OCI-LY7 (cell line): ENCODE results near the gene LCNL1. TPM values are rescaled to one million over a fixed set of nuclear protein-coding genes. Genes with fewer than 3 reads are reported as not detected.
A peak's percentile ranks its signal among the peaks of the same experiment; 100 is the strongest.

Source experiments
- BruUV-seq: library from RNA; stranded (reverse); fragments of 400-500 nt; replicated peaks from 2 replicates; lab custom pipeline; 2021; lab: Mats Ljungman, UMichigan
- CTCF ChIA-PET: fragments of 300-600 bp; sonication (Branson Sonifier 250); formaldehyde crosslinking; loops from one replicate; lab custom pipeline; 2022; ENCODE audit warnings: antibody characterized with exemption; ENCODE audit not compliant: unreplicated experiment; lab: Charles Lee
- POLR2A ChIA-PET: fragments of 300-600 bp; sonication (Branson Sonifier 250); formaldehyde crosslinking; loops from one replicate; lab custom pipeline; 2022; ENCODE audit warnings: antibody characterized with exemption; lab: Charles Lee
- DNase-seq: peaks from one replicate; pipeline ENCODE4 v3.0.0-alpha.2; 2015; ENCODE audit warnings: low spot score
- H2AFZ ChIP-seq: fragments of 200-600 bp; sonication (generic), shearing (Covaris generic); 2 replicates; pipeline ENCODE4 v1.6.1; 2014; ENCODE audit warnings: mild to moderate bottlenecking, antibody characterized with exemption, low read length, moderate library complexity
- H3K27ac ChIP-seq: fragments of 200-600 bp; sonication (generic); 2 replicates; pipeline ENCODE4 v1.5.1; 2014; ENCODE audit warnings: mixed run types, low read depth, mild to moderate bottlenecking, moderate library complexity, low read length, inconsistent platforms; ENCODE audit not compliant: poor library complexity, severe bottlenecking
- H3K36me3 ChIP-seq: fragments of 200-600 bp; sonication (generic); 2 replicates; pipeline ENCODE4 v1.6.1; 2014; ENCODE audit warnings: mild to moderate bottlenecking, antibody characterized with exemption, low read length, moderate library complexity, mixed read lengths; ENCODE audit not compliant: insufficient read depth
- H3K4me1 ChIP-seq: fragments of 200-600 bp; sonication (generic); 2 replicates; pipeline ENCODE4 v1.5.1; 2014; ENCODE audit warnings: mild to moderate bottlenecking, low read length; ENCODE audit not compliant: insufficient read depth, poor library complexity, severe bottlenecking
- H3K4me2 ChIP-seq: fragments of 200-600 bp; sonication (generic); 2 replicates; pipeline ENCODE4 v1.6.1; 2014; ENCODE audit warnings: mild to moderate bottlenecking, low read length
- H3K4me3 ChIP-seq: fragments of 200-600 bp; sonication (generic); 2 replicates; pipeline ENCODE4 v1.5.1; 2014; ENCODE audit warnings: mild to moderate bottlenecking, low read depth, low read length; ENCODE audit not compliant: poor library complexity, severe bottlenecking
- H3K79me2 ChIP-seq: fragments of 200-600 bp; sonication (generic); 2 replicates; pipeline ENCODE4 v1.6.1; 2016; ENCODE audit warnings: low read depth, mild to moderate bottlenecking, low read length, moderate library complexity, mixed read lengths; ENCODE audit not compliant: insufficient read depth
- H3K9me2 ChIP-seq: fragments of 200-600 bp; sonication (generic); 2 replicates; pipeline ENCODE4 v1.6.1; 2016; ENCODE audit warnings: mild to moderate bottlenecking, low read length, mixed read lengths; ENCODE audit not compliant: insufficient read depth
- H3K9me3 ChIP-seq: fragments of 200-600 bp; sonication (generic); 2 replicates; pipeline ENCODE4 v1.6.1; 2014; ENCODE audit warnings: mild to moderate bottlenecking, mixed run types, low read length, mixed read lengths
- H4K20me1 ChIP-seq: fragments of 200-600 bp; sonication (generic); 2 replicates; pipeline ENCODE4 v1.6.1; 2014; ENCODE audit warnings: mild to moderate bottlenecking, antibody characterized with exemption, low read length, moderate library complexity, mixed read lengths; ENCODE audit not compliant: insufficient read depth
- EZH2phosphoT487 ChIP-seq: fragments of 200-600 bp; sonication (generic); IDR thresholded peaks from 2 replicates; pipeline ENCODE4 v1.6.1; 2018; ENCODE audit warnings: low read depth, borderline replicate concordance, mild to moderate bottlenecking, mixed run types, antibody characterized with exemption, low read length, moderate library complexity, mixed read lengths
- intact Hi-C: fragments of 100-400 bp; cut with micrococcal nuclease; formaldehyde crosslinking; loops from one replicate; pipeline ENCODE4 v1.10.0; 2022; ENCODE audit not compliant: unreplicated experiment
- total RNA-seq, 2 experiments: library from RNA; depleted of rRNA in 1 of 2; stranded (reverse); fragments of >200 nt in 1 of 2; shearing (Covaris generic) in 1 of 2; gene quantifications; 2 replicates each; pipeline ENCODE4 v1.2.3, GENCODE V29; 2014 to 2022
- TF ChIP-seq, protein P1 (sequence below): fragments of 200-600 bp; sonication (generic); conservative IDR thresholded peaks from 2 replicates; pipeline ENCODE4 v1.5.1; 2014; ENCODE audit warnings: mild to moderate bottlenecking, antibody characterized with exemption, low read length, moderate library complexity, mixed read lengths

Gene LCNL1
- total RNA-seq, 2 experiments from 2014 or later = not detected

- Histone ChIP-seq H4K20me1 (no peaks in the 10 kb centered on the region), H3K9me2 (no peaks in the 10 kb centered on the region), H3K9me3 (no peaks in the 10 kb centered on the region), H3K27ac (no peak overlapping the region), H3K4me2 (no peak overlapping the region), H3K4me1 (peaks cover 21% of the 10 kb centered on the region), H3K4me3 (no peak overlapping the region), H3K36me3 (peaks cover 52% of the 10 kb centered on the region), H2AFZ (no peak overlapping the region), H3K79me2 (peaks cover 10% of the 10 kb centered on the region; the same call in 1 of the 2 replicates)
- BruUV-seq = no TSS peak
- DNase-seq = no peak
- intact Hi-C loops = no loop called here
- CTCF ChIA-PET = no interaction called here
- POLR2A ChIA-PET = no interaction called here
- no peak for TF ChIP-seq EZH2phosphoT487
- TF ChIP-seq, protein P1, sequence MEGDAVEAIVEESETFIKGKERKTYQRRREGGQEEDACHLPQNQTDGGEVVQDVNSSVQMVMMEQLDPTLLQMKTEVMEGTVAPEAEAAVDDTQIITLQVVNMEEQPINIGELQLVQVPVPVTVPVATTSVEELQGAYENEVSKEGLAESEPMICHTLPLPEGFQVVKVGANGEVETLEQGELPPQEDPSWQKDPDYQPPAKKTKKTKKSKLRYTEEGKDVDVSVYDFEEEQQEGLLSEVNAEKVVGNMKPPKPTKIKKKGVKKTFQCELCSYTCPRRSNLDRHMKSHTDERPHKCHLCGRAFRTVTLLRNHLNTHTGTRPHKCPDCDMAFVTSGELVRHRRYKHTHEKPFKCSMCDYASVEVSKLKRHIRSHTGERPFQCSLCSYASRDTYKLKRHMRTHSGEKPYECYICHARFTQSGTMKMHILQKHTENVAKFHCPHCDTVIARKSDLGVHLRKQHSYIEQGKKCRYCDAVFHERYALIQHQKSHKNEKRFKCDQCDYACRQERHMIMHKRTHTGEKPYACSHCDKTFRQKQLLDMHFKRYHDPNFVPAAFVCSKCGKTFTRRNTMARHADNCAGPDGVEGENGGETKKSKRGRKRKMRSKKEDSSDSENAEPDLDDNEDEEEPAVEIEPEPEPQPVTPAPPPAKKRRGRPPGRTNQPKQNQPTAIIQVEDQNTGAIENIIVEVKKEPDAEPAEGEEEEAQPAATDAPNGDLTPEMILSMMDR = no peak
These were observed 42.7 kb upstream of the LCNL1 start for GRCh38 chr9:136939996-136940525.

GRCh38 chr9:136940526-136941230, 42.1 kb upstream of the LCNL1 start:
- CTCF ChIA-PET = no interaction called here
- H4K20me1 ChIP-seq = no peaks in the 10 kb centered on the region
- POLR2A ChIA-PET = no interaction called here
- BruUV-seq = TSS peak; percentile 54
- no peak overlapping the region for H3K4me3 ChIP-seq
- H3K79me2 ChIP-seq = peaks cover 10% of the 10 kb centered on the region; the same call in 1 of the 2 replicates
- peaks cover 52% of the 10 kb centered on the region for H3K36me3 ChIP-seq
- peaks cover 17% of the 10 kb centered on the region for H3K4me1 ChIP-seq
- H3K4me2 ChIP-seq = no peak overlapping the region
- intact Hi-C loops = no loop called here
- H3K9me2 ChIP-seq = no peaks in the 10 kb centered on the region
- no peak overlapping the region for H3K27ac ChIP-seq
- no peak for DNase-seq
- H3K9me3 ChIP-seq = no peaks in the 10 kb centered on the region
- no peak overlapping the region for H2AFZ ChIP-seq
- TF ChIP-seq, protein P1 = no peak
- TF ChIP-seq EZH2phosphoT487 = no peak
